WTC11 (cell line): ENCODE measurements around the gene TEX35.

Source experiments
- ATF1 ChIP-seq: sonication (generic); formaldehyde crosslinking; IDR thresholded peaks from 2 replicates; pipeline ENCODE4 v1.8.1; 2023; ENCODE audit warnings: mild to moderate bottlenecking, moderate library complexity, missing genetic modification reagents
- ATF3 ChIP-seq: sonication (generic); formaldehyde crosslinking; conservative IDR thresholded peaks from 2 replicates; pipeline ENCODE4 v1.8.1; 2022; ENCODE audit warnings: mild to moderate bottlenecking, missing genetic modification reagents
- CREB1 ChIP-seq: sonication (generic); formaldehyde crosslinking; IDR thresholded peaks from 2 replicates; pipeline ENCODE4 v1.8.0; 2023; ENCODE audit warnings: mild to moderate bottlenecking, missing genetic modification reagents
- CTCF ChIP-seq: fragments of 200-600 bp; IDR thresholded peaks from 2 replicates; pipeline ENCODE4 v1.8.0; 2022; ENCODE audit warnings: antibody characterized with exemption
- GRHL2 ChIP-seq: fragments of 250-450 bp; sonication (Bioruptor Pico); IDR thresholded peaks from 2 replicates; pipeline ENCODE4 v1.8.0; 2022; ENCODE audit warnings: mild to moderate bottlenecking, moderate library complexity; ENCODE audit not compliant: insufficient replicate concordance, severe bottlenecking
- NR1H2 ChIP-seq: sonication (generic); formaldehyde crosslinking; IDR thresholded peaks from 2 replicates; pipeline ENCODE4 v1.9.0; 2021; ENCODE audit warnings: mild to moderate bottlenecking, moderate library complexity, missing genetic modification reagents
- NR2C2 ChIP-seq: sonication (generic); formaldehyde crosslinking; IDR thresholded peaks from 2 replicates; pipeline ENCODE4 v1.8.0; 2022; ENCODE audit warnings: mild to moderate bottlenecking, missing genetic modification reagents
- ZNF532 ChIP-seq: fragments of 250-450 bp; sonication (Bioruptor Pico); IDR thresholded peaks from 2 replicates; pipeline ENCODE4 v1.9.0; 2021; ENCODE audit warnings: mild to moderate bottlenecking, borderline replicate concordance

- TF ChIP-seq CTCF = no peak
- TF ChIP-seq NR2C2 (CRISPR knock-in tag) = no peak
- TF ChIP-seq ZNF532 (CRISPR knock-in tag) = no peak
- no peak for TF ChIP-seq ATF1
- TF ChIP-seq GRHL2 (CRISPR knock-in tag) = no peak
- TF ChIP-seq ATF3 (CRISPR knock-in tag) = no peak
- TF ChIP-seq CREB1 (CRISPR knock-in tag) = no peak
- no peak for TF ChIP-seq NR1H2 (CRISPR knock-in tag)
Observed at GRCh38 chr1:178565586-178565985, 52.7 kb downstream of the TEX35 start.
